Right atrium auricular region (tissue), 2 donors: ENCODE data around the gene PRRT3. TPM values are rescaled to one million over a fixed set of nuclear protein-coding genes. Genes with fewer than 3 reads are reported as not detected.
A peak's percentile ranks its signal among the peaks of the same experiment; 100 is the strongest.

ENCODE experiments used
- DNase-seq: peaks from one replicate; pipeline ENCODE4 v3.0.0-alpha.2; 2019; ENCODE audit warnings: low spot score
- H3K27ac ChIP-seq, 2 donors: fragments of 200-600 bp; sonication (generic); 1 replicate in 1 of 2; 2 replicates in 1 of 2; pipeline ENCODE4 v1.5.1; 2016 to 2019
- H3K27me3 ChIP-seq, 2 donors: fragments of 200-600 bp; sonication (generic); one replicate each; pipeline versions ENCODE4 v1.5.1 to v1.6.0; 2017 to 2019
- H3K36me3 ChIP-seq: fragments of 200-600 bp; sonication (generic); one replicate; pipeline ENCODE4 v1.5.1; 2016
- H3K4me1 ChIP-seq, 2 donors: fragments of 200-600 bp; sonication (generic); one replicate each; pipeline versions ENCODE4 v1.5.1 to v1.6.0; 2017 to 2019
- H3K4me3 ChIP-seq, 2 donors: fragments of 200-600 bp; sonication (generic); 1 replicate in 1 of 2; 2 replicates in 1 of 2; pipeline ENCODE4 v1.5.1; 2017 to 2019; ENCODE audit warnings: mild to moderate bottlenecking in 1 of 2, moderate library complexity in 1 of 2
- H3K9me3 ChIP-seq, 2 donors: fragments of 200-600 bp; sonication (generic); one replicate each; pipeline ENCODE4 v1.5.1; 2019
- CTCF ChIP-seq, 2 donors: fragments of 200-600 bp; sonication (generic); IDR thresholded peaks; one replicate each; pipeline ENCODE4 v1.5.1; 2019; ENCODE audit warnings: antibody characterized with exemption in 2 of 2
- total RNA-seq, 2 donors: library from RNA; depleted of rRNA; stranded (reverse); fragments of >200 nt; gene quantifications; one replicate each; pipeline ENCODE4 v1.1.0, GENCODE V29; 2016

The PRRT3 gene
- total RNA-seq, 2 donors from 2014 or later, result 1.4 to 1.9 TPM

DNA sequence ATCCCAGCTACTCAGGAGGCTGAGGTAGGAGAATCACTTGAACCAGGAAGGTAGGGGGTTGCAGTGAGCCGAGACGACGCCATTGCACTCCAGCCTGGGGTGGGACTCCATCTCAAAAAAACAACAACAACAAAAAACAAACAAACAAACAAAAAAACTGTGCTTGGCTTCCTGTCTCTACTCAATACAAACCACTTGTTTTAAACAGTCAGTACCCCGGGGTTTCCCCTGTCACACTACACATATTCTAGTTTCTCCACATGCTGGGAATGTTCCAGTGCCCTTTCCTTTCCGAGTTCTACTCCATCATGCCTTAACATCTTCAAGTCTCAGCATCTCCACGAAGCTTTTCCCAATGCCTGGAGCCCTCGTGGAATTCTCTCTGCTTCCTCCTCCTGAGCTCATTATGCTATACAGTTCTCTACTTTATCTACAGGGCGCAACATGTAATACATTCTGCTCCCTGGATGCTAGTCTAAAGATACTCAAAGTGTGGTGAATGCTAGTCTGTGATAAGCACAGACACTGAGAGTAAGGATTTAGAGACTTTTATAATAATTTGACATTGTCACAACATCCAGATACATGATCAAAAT is 26.6 kb upstream of the PRRT3 start:
- DNase-seq, result no peak
- peak overlapping the region; percentile 33 to 90 for H3K27ac ChIP-seq
- peaks cover 23% of the 10 kb centered on the region for H3K36me3 ChIP-seq
- H3K4me3 ChIP-seq, result no peak overlapping the region
- H3K4me1 ChIP-seq, result peaks cover 0 to 36% of the 10 kb centered on the region in 2 donors
- no peak for TF ChIP-seq CTCF (IDR thresholded peaks at IDR 0.05)
- no peaks in the 10 kb centered on the region for H3K9me3 ChIP-seq
- H3K27me3 ChIP-seq, result no peaks in the 10 kb centered on the region

GRCh38 chr3:9976721-9977709 is 24.8 kb upstream of the PRRT3 start:
- Histone ChIP-seq H3K36me3 (peaks cover 41% of the 10 kb centered on the region), H3K9me3 (no peaks in the 10 kb centered on the region)

DNA sequence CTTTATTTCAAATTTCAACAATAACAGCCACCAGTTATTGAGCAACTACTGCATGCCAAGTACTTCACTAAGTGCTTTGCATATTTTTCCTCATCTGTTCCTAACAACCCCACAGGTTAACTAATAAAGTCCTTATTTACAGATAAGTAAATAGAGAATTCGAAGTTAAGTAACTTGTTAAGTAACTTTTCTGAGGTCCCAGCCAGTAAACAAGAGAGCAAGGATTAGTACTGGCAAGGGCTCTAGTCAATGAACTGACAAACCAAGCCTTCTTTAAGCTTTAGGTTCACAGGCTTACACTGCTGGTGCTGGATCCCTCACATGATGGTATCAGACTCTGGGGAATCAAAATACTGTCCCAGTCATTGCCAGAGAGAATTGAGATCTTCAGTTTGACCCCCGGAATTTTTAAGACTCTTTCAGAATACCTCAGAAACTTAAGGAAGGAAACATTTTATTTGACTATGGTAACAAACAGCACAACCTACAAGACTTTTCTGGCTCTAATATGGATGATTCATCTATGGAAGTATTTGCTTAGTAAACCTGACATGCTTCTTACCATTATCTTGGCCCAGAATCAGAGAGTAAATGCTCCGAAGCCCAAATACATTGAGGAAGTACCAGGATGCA is 17.9 kb upstream of the PRRT3 start:
- H3K36me3 ChIP-seq, result peaks cover 81% of the 10 kb centered on the region
- H3K27ac ChIP-seq, result no peak overlapping the region

More at GRCh38 chr3:9976721-9977709, 24.8 kb upstream of the PRRT3 start:
- H3K27me3 ChIP-seq, result no peaks in the 10 kb centered on the region
- peak overlapping the region in 1 of 2 donors; percentile 31 for H3K4me3 ChIP-seq
- peak; percentile 91 for DNase-seq
- H3K27ac ChIP-seq, result peak overlapping the region; percentile 74 to 90
- TF ChIP-seq CTCF (IDR thresholded peaks at IDR 0.05), result no peak
- peaks cover 0 to 30% of the 10 kb centered on the region in 2 donors for H3K4me1 ChIP-seq

GRCh38 chr3:9969632-9970019 is 17.4 kb upstream of the PRRT3 start:
- Histone ChIP-seq H3K4me3 (no peak overlapping the region), H3K27ac (no peak overlapping the region), H3K36me3 (peaks cover 81% of the 10 kb centered on the region), H3K27me3 (no peaks in the 10 kb centered on the region), H3K4me1 (no peaks in the 10 kb centered on the region), H3K9me3 (no peaks in the 10 kb centered on the region)
- no peak for TF ChIP-seq CTCF (IDR thresholded peaks at IDR 0.05)
- DNase-seq, result no peak

More for the DNA sequence above, 17.9 kb upstream of the PRRT3 start:
- Histone ChIP-seq H3K27me3 (no peaks in the 10 kb centered on the region), H3K9me3 (no peaks in the 10 kb centered on the region), H3K4me3 (no peak overlapping the region), H3K4me1 (no peaks in the 10 kb centered on the region)
- TF ChIP-seq CTCF (IDR thresholded peaks at IDR 0.05), result no peak
- no peak for DNase-seq

GRCh38 chr3:9966841-9967240 is 14.6 kb upstream of the PRRT3 start:
- TF ChIP-seq CTCF (IDR thresholded peaks at IDR 0.05), result no peak
- Histone ChIP-seq H3K9me3 (no peaks in the 10 kb centered on the region), H3K4me1 (no peaks in the 10 kb centered on the region), H3K27ac (no peak overlapping the region), H3K36me3 (peaks cover 62% of the 10 kb centered on the region), H3K27me3 (no peaks in the 10 kb centered on the region), H3K4me3 (no peak overlapping the region)
- DNase-seq, result no peak
